Adrenal gland (tissue), 5 donors: ENCODE measurements around the gene CMIP.

ENCODE experiments used
- POLR2A ChIP-seq, 2 donors: fragments of 450-650 bp; IDR thresholded peaks; one replicate each; pipeline ENCODE4 v1.6.1; 2017; ENCODE audit warnings: antibody characterized with exemption in 2 of 2, mild to moderate bottlenecking in 2 of 2, moderate library complexity in 1 of 2
- TF ChIP-seq, protein P1 (sequence below), 6 experiments: fragments of 450-650 bp in 4 of 6; fragments of 200-600 bp in 2 of 6; sonication (generic) in 1 of 6; IDR thresholded peaks; 1 replicate in 5 of 6; 2 replicates in 1 of 6; pipeline versions ENCODE4 v1.5.1 to v1.8.0; 2016 to 2021; ENCODE audit warnings: antibody characterized with exemption in 6 of 6, mild to moderate bottlenecking in 2 of 6, moderate library complexity in 1 of 6
- donor health status: DM: no; HTN: no; CAD: no.

GRCh38 chr16:81461243-81461642 lies 16.6 kb downstream of the CMIP start:
- TF ChIP-seq, protein P1, sequence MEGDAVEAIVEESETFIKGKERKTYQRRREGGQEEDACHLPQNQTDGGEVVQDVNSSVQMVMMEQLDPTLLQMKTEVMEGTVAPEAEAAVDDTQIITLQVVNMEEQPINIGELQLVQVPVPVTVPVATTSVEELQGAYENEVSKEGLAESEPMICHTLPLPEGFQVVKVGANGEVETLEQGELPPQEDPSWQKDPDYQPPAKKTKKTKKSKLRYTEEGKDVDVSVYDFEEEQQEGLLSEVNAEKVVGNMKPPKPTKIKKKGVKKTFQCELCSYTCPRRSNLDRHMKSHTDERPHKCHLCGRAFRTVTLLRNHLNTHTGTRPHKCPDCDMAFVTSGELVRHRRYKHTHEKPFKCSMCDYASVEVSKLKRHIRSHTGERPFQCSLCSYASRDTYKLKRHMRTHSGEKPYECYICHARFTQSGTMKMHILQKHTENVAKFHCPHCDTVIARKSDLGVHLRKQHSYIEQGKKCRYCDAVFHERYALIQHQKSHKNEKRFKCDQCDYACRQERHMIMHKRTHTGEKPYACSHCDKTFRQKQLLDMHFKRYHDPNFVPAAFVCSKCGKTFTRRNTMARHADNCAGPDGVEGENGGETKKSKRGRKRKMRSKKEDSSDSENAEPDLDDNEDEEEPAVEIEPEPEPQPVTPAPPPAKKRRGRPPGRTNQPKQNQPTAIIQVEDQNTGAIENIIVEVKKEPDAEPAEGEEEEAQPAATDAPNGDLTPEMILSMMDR (IDR thresholded peaks at IDR 0.05) = no peak
- TF ChIP-seq POLR2A (IDR thresholded peaks at IDR 0.05) = no peak
